Naive thymus-derived CD4-positive, alpha-beta T cell (primary cell): Measurements from ENCODE around the gene WRAP53. TPM values are rescaled to one million over a fixed set of nuclear protein-coding genes. Genes with fewer than 3 reads are reported as not detected.
"Not testable (repeated sequence)": the region's sequence is repeated elsewhere in the genome, so short reads cannot be mapped to it uniquely, and the experiment has no call there.

Source experiments
- ATAC-seq: fragments of 150-1000 bp; cut with Tn5 transposase; 2 replicates; pipeline ENCODE4 v1.10.0; 2021; ENCODE audit warnings: mild to moderate bottlenecking, moderate library complexity
- CTCF ChIA-PET: fragments of 350-600 bp; sonication (Branson Sonifier 250); formaldehyde crosslinking; loops from one replicate; lab custom pipeline; 2021; ENCODE audit warnings: antibody characterized with exemption; lab: Charles Lee
- POLR2A ChIA-PET: fragments of 350-600 bp; sonication (Branson Sonifier 250); formaldehyde crosslinking; loops from one replicate; lab custom pipeline; 2021; ENCODE audit warnings: antibody characterized with exemption, inconsistent platforms; lab: Charles Lee
- DNase-seq, 9 donors: peaks; one replicate each; pipeline versions ENCODE4 v3.0.0 to v3.0.0-alpha.2; 2020 to 2022; ENCODE audit warnings: mixed read lengths in 1 of 9
- H3K27ac ChIP-seq: one replicate; pipeline ENCODE4 v1.7.0; 2013; ENCODE audit warnings: mild to moderate bottlenecking, low read depth, low read length, moderate library complexity
- H3K27me3 ChIP-seq, 2 donors: one replicate each; pipeline ENCODE4 v1.7.0; 2013; ENCODE audit warnings: low read length in 2 of 2, mild to moderate bottlenecking in 2 of 2, moderate library complexity in 2 of 2; ENCODE audit not compliant: control insufficient read depth in 2 of 2, insufficient read depth in 2 of 2
- H3K36me3 ChIP-seq, 3 experiments: 1 replicate in 2 of 3; 2 replicates in 1 of 3; pipeline ENCODE4 v1.7.0; 2013; ENCODE audit warnings: low read length in 3 of 3, mild to moderate bottlenecking in 3 of 3, moderate library complexity in 1 of 3; ENCODE audit not compliant: insufficient read depth in 3 of 3, control insufficient read depth in 2 of 3
- H3K4me1 ChIP-seq, 2 donors: one replicate each; pipeline ENCODE4 v1.7.0; 2013; ENCODE audit warnings: low read length in 2 of 2, mild to moderate bottlenecking in 2 of 2, moderate library complexity in 1 of 2; ENCODE audit not compliant: control insufficient read depth in 2 of 2, insufficient read depth in 2 of 2
- H3K4me3 ChIP-seq: 2 replicates; pipeline ENCODE4 v1.7.0; 2013; ENCODE audit warnings: mild to moderate bottlenecking, low read length
- H3K9me3 ChIP-seq, 3 experiments: 1 replicate in 2 of 3; 2 replicates in 1 of 3; pipeline ENCODE4 v1.7.0; 2013; ENCODE audit warnings: low read length in 3 of 3; ENCODE audit not compliant: control insufficient read depth in 2 of 3
- H3K27ac Mint-ChIP-seq, 9 donors: one replicate each; pipeline ENCODE4 v1.8.0; 2020 to 2022; ENCODE audit warnings: mixed read lengths in 9 of 9, mild to moderate bottlenecking in 8 of 9, moderate library complexity in 5 of 9, inconsistent platforms in 2 of 9
- H3K27me3 Mint-ChIP-seq, 5 donors: one replicate each; pipeline ENCODE4 v1.8.0; 2021 to 2022; ENCODE audit warnings: mixed read lengths in 5 of 5, mild to moderate bottlenecking in 1 of 5
- H3K36me3 Mint-ChIP-seq, 5 donors: one replicate each; pipeline ENCODE4 v1.8.0; 2020 to 2022; ENCODE audit warnings: mixed read lengths in 5 of 5, mild to moderate bottlenecking in 3 of 5, inconsistent platforms in 1 of 5
- H3K4me1 Mint-ChIP-seq, 7 donors: one replicate each; pipeline ENCODE4 v1.8.0; 2020 to 2022; ENCODE audit warnings: mixed read lengths in 7 of 7, mild to moderate bottlenecking in 3 of 7, inconsistent platforms in 1 of 7
- H3K4me3 Mint-ChIP-seq, 10 donors: one replicate each; pipeline ENCODE4 v1.8.0; 2020 to 2022; ENCODE audit warnings: mild to moderate bottlenecking in 10 of 10, mixed read lengths in 10 of 10, moderate library complexity in 6 of 10, inconsistent platforms in 2 of 10
- H3K9me3 Mint-ChIP-seq, 11 donors: one replicate each; pipeline ENCODE4 v1.8.0; 2020 to 2022; ENCODE audit warnings: mixed read lengths in 11 of 11, mild to moderate bottlenecking in 4 of 11, inconsistent platforms in 1 of 11, moderate library complexity in 1 of 11
- intact Hi-C, 2 donors: fragments of 100-400 bp; cut with micrococcal nuclease; formaldehyde crosslinking; loops; one replicate each; pipeline ENCODE4 v1.15.1; 2023
- polyA plus RNA-seq, 2 donors: library from polyadenylated mRNA; unstranded; fragments of 300-500 nt; fragmentation: Illumina TruSeq; gene quantifications; one replicate each; pipeline ENCODE4 v1.2.3, GENCODE V29; 2021
- total RNA-seq, 6 experiments: library from RNA in 5 of 6; stranded (reverse) in 5 of 6; gene quantifications; 1 replicate in 5 of 6; 2 replicates in 1 of 6; pipeline ENCODE4 v1.2.3 and lab custom pipeline; 2021 to 2026

Gene WRAP53
- total RNA-seq (10 to 100 TPM in 2 of 5 experiments, 1 to 10 TPM in 3; 6.7 to 21.1 (median 9.6) TPM), polyA plus RNA-seq (10 to 100 TPM in 1 of 2 donors, 1 to 10 TPM in 1; 9.6 to 18.9 TPM), total RNA-seq (lab: John Stamatoyannopoulos, UW) (12.8 reads per million, percentile 41 among the genes with 10 or more reads in this experiment)

GRCh38 chr17:7687908-7688807 lies at the start of gene WRAP53:
Gene WRAP53 (plus strand): TSS chr17:7688477. CDS start chr17:7688649, 172 bp downstream.
- peaks cover 0 to 9% (median 0%) of the 10 kb centered on the region in 11 donors for H3K9me3 Mint-ChIP-seq
- POLR2A ChIA-PET = interaction anchor here (0.7 to 6.5 kb wide), 48 partner anchors 14 to 1212 kb away, joined by 3 to 101 read pairs (median 9); partner anchors contain the start of genes ACAP1, ATP1B2, C17orf100 and CD68
- Histone ChIP-seq H3K4me3 (peak within 1 kb of the TSS; percentile 96), H3K4me1 (peaks cover 28 to 31% of the 10 kb centered on the region in 2 donors), H3K9me3 (no peaks in the 10 kb centered on the region), H3K27me3 (no peaks in the 10 kb centered on the region), H3K36me3 (peaks cover 0 to 14% (median 0%) of the 10 kb centered on the region in 3 experiments), H3K27ac (peak within 1 kb of the TSS; percentile 96)
- peak within 1 kb of the TSS; percentile 99 to 100 (median 100) for H3K27ac Mint-ChIP-seq
- H3K4me3 Mint-ChIP-seq = peak within 1 kb of the TSS; percentile 95 to 99 (median 97)
- peaks cover 3 to 25% (median 9%) of the 10 kb centered on the region in 5 donors for H3K36me3 Mint-ChIP-seq
- intact Hi-C loops = loop anchor here (1.0 to 10.0 kb wide), 33 partner anchors 29 to 1036 kb away; partner anchors contain the start of genes ATP1B2 (in 2 of the 2), CTC1 (in 2 of the 2), NAA38 (in 2 of the 2) and PFAS (in 2 of the 2)
- peak; percentile 89 for ATAC-seq
- CTCF ChIA-PET = interaction anchor here (0.6 to 3.4 kb wide), 26 partner anchors 9 to 468 kb away, joined by 3 to 25 read pairs (median 6); partner anchors contain the start of genes ATP1B2, FXR2, MPDU1 and SAT2
- DNase-seq = peak; percentile 93 to 97 (median 96)
- peaks cover 31 to 47% (median 41%) of the 10 kb centered on the region in 7 donors for H3K4me1 Mint-ChIP-seq
- no peaks in the 10 kb centered on the region for H3K27me3 Mint-ChIP-seq

DNA sequence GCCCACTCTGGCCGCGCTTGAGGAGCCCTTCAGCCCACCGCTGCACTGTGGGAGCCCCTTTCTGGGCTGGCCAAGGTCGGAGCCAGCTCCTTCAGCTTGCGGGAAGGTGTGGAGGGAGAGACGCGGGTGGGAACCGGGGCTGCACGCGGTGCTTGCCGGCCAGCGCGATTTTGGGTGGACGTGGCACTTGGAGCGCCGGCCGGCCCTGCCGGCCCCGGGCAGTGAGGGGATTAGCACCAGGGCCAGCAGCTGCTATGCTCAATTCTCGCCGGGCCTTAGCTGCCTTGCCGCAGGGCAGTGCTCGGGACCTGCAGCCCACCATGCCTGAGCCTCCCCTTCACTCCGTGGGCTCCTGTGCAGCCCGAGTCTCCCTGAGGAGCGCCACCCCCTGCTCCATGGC lies 47.5 kb upstream of the WRAP53 start:
- Mint-ChIP-seq H3K27me3 (peaks cover 0 to 5% (median 0%) of the 10 kb centered on the region in 5 donors), H3K4me1 (peaks cover 0 to 19% (median 10%) of the 10 kb centered on the region in 7 donors), H3K4me3 (no peak overlapping the region), H3K27ac (no peak overlapping the region), H3K9me3 (peaks cover 0 to 2% (median 0%) of the 10 kb centered on the region in 11 donors), H3K36me3 (no peaks in the 10 kb centered on the region)
- intact Hi-C loops = no loop called here
- Histone ChIP-seq H3K9me3 (no peaks in the 10 kb centered on the region), H3K4me3 (no peak overlapping the region), H3K4me1 (no peaks in the 10 kb centered on the region), H3K27ac (no peak overlapping the region), H3K36me3 (no peaks in the 10 kb centered on the region), H3K27me3 (no peaks in the 10 kb centered on the region)
- DNase-seq (no peak), ATAC-seq (no peak)
- POLR2A ChIA-PET = interaction anchor here (0.6 to 2.7 kb wide), 4 partner anchors 10 to 45 kb away, joined by 3 to 29 read pairs (median 4); partner anchors contain the start of genes ATP1B2, SAT2 and TP53
- CTCF ChIA-PET = interaction anchor here (0.7 kb wide), 1 partner anchor 80 kb away, joined by 3 read pairs; no protein-coding TSS in a partner anchor

- H3K36me3 Mint-ChIP-seq, intact Hi-C loops, H3K36me3 ChIP-seq, H3K27me3 ChIP-seq, H3K9me3 ChIP-seq, H3K4me3 ChIP-seq, ATAC-seq, H3K9me3 Mint-ChIP-seq, H3K4me1 ChIP-seq, H3K27ac ChIP-seq: not testable (repeated sequence)
- peak overlapping the region; percentile 47 to 85 (median 72) for H3K4me3 Mint-ChIP-seq
- CTCF ChIA-PET = interaction anchor here (0.7 to 2.1 kb wide), 2 partner anchors 46 to 251 kb away, joined by 3 to 8 read pairs; partner anchors contain the start of gene TP53
- peak overlapping the region in 5 of 9 donors; percentile 28 to 86 (median 59) for H3K27ac Mint-ChIP-seq
- H3K4me1 Mint-ChIP-seq = peaks cover 0 to 19% (median 10%) of the 10 kb centered on the region in 7 donors
- H3K27me3 Mint-ChIP-seq = peaks cover 5 to 12% (median 7%) of the 10 kb centered on the region in 5 donors
- peak in 4 of 9 donors; percentile 32 to 36 (median 34) for DNase-seq
- POLR2A ChIA-PET = interaction anchor here (1.4 to 2.7 kb wide), 5 partner anchors 10 to 44 kb away, joined by 3 to 29 read pairs (median 7); partner anchors contain the start of genes ATP1B2, FXR2, SAT2 and TP53
These were observed 46.6 kb upstream of the WRAP53 start for GRCh38 chr17:7641635-7642034.

DNA sequence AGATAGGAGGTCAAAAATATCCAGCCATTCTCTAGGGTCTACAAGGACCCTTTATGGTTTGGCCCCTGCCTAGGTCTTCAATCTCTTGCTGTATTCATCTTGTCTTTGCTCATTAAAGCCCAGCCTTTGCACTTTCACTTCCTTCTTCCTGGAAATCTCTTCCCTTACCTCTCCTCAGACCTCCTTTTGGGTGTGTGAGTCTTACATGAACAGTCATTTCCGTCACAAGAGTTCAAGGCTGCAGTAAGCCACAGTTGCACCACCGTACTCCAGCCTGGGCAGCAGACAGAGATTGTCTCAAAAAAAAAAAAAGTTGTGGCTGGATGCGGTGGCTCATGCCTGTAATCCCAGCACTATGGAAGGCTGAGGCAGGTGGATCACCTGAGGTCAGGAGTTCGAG lies 43.5 kb upstream of the WRAP53 start:
- Histone ChIP-seq H3K9me3 (no peaks in the 10 kb centered on the region), H3K27ac (no peak overlapping the region), H3K4me3 (no peak overlapping the region), H3K27me3 (peaks cover 0 to under 1% of the 10 kb centered on the region in 2 donors), H3K4me1 (peaks cover 0 to under 1% of the 10 kb centered on the region in 2 donors), H3K36me3 (no peaks in the 10 kb centered on the region)
- Mint-ChIP-seq H3K4me1 (peaks cover under 1 to 20% (median 11%) of the 10 kb centered on the region in 7 donors), H3K4me3 (peak overlapping the region in 1 of 10 donors; percentile 41), H3K36me3 (peaks cover 0 to 4% (median 0%) of the 10 kb centered on the region in 5 donors), H3K9me3 (peaks cover 0 to 2% (median 0%) of the 10 kb centered on the region in 11 donors), H3K27ac (peak overlapping the region in 1 of 9 donors; percentile 12), H3K27me3 (peaks cover 7 to 21% (median 13%) of the 10 kb centered on the region in 5 donors)
- POLR2A ChIA-PET = interaction anchor here (0.5 kb wide), 1 partner anchor 26 kb away, joined by 4 read pairs; no protein-coding TSS in a partner anchor
- DNase-seq (no peak), ATAC-seq (peak; percentile 75)
- CTCF ChIA-PET = no interaction called here
- intact Hi-C loops = no loop called here

GRCh38 chr17:7646457-7646856 lies 41.8 kb upstream of the WRAP53 start:
- peaks cover 0 to 4% (median 0%) of the 10 kb centered on the region in 5 donors for H3K36me3 Mint-ChIP-seq
- H3K4me3 Mint-ChIP-seq = no peak overlapping the region
- no peak overlapping the region for H3K27ac ChIP-seq
- H3K4me1 Mint-ChIP-seq = peaks cover 11 to 30% (median 26%) of the 10 kb centered on the region in 7 donors
- no peaks in the 10 kb centered on the region for H3K9me3 ChIP-seq
- no peaks in the 10 kb centered on the region for H3K36me3 ChIP-seq
- no peak for DNase-seq
- no peak overlapping the region for H3K4me3 ChIP-seq
- intact Hi-C loops = no loop called here
- ATAC-seq = no peak
- H3K4me1 ChIP-seq = peaks cover 11 to 17% of the 10 kb centered on the region in 2 donors
- POLR2A ChIA-PET = no interaction called here
- H3K9me3 Mint-ChIP-seq = peaks cover 0 to 2% (median 0%) of the 10 kb centered on the region in 11 donors
- H3K27ac Mint-ChIP-seq = peak overlapping the region in 1 of 9 donors; percentile 67
- H3K27me3 Mint-ChIP-seq = peaks cover 22 to 36% (median 28%) of the 10 kb centered on the region in 5 donors
- peaks cover 0 to 15% of the 10 kb centered on the region in 2 donors for H3K27me3 ChIP-seq
- CTCF ChIA-PET = no interaction called here

GRCh38 chr17:7647018-7647417 lies 41.3 kb upstream of the WRAP53 start:
- Mint-ChIP-seq H3K27ac (no peak overlapping the region), H3K4me3 (no peak overlapping the region), H3K36me3 (peaks cover 0 to 4% (median 0%) of the 10 kb centered on the region in 5 donors), H3K9me3 (no peaks in the 10 kb centered on the region), H3K4me1 (peaks cover 11 to 25% (median 21%) of the 10 kb centered on the region in 7 donors), H3K27me3 (peaks cover 22 to 39% (median 29%) of the 10 kb centered on the region in 5 donors)
- Histone ChIP-seq H3K4me3 (no peak overlapping the region), H3K4me1 (peaks cover 11 to 21% of the 10 kb centered on the region in 2 donors), H3K27ac (no peak overlapping the region), H3K36me3 (no peaks in the 10 kb centered on the region), H3K27me3 (peaks cover 0 to 15% of the 10 kb centered on the region in 2 donors), H3K9me3 (no peaks in the 10 kb centered on the region)
- intact Hi-C loops = no loop called here
- ATAC-seq (no peak), DNase-seq (no peak)
- ChIA-PET CTCF (no interaction called here), POLR2A (no interaction called here)
